PC-9 (cell line): ENCODE measurements around the gene RADIL. TPM values are rescaled to one million over a fixed set of nuclear protein-coding genes. Genes with fewer than 3 reads are reported as not detected.

Source experiments
- BruUV-seq: library from RNA; stranded (reverse); fragments of 400-500 nt; replicated peaks from 2 replicates; lab custom pipeline; 2021; lab: Mats Ljungman, UMichigan
- CTCF ChIA-PET: fragments of 300-600 bp; sonication (Branson Sonifier 250); formaldehyde crosslinking; loops from one replicate; lab custom pipeline; 2022; ENCODE audit warnings: antibody characterized with exemption; lab: Charles Lee
- POLR2A ChIA-PET: fragments of 300-600 bp; sonication (Branson Sonifier 250); formaldehyde crosslinking; loops from one replicate; lab custom pipeline; 2022; ENCODE audit warnings: antibody characterized with exemption; ENCODE audit not compliant: unreplicated experiment; lab: Charles Lee
- DNase-seq, 2 experiments: peaks; one replicate each; pipeline versions ENCODE4 v3.0.0 to v3.0.0-alpha.2; 2015 to 2022; ENCODE audit warnings: mixed read lengths in 1 of 2
- H2AFZ ChIP-seq: fragments of 200-600 bp; sonication (generic); 2 replicates; pipeline ENCODE4 v1.8.1; 2017; ENCODE audit warnings: antibody characterized with exemption
- H3F3A ChIP-seq: fragments of 200-600 bp; sonication (generic); 2 replicates; pipeline ENCODE4 v1.8.1; 2017; ENCODE audit warnings: antibody characterized with exemption, mild to moderate bottlenecking, low read depth; ENCODE audit not compliant: insufficient read depth
- H3K27ac ChIP-seq: fragments of 200-600 bp; sonication (generic); 2 replicates; pipeline ENCODE4 v1.6.1; 2016; ENCODE audit warnings: mixed run types
- H3K27me3 ChIP-seq: fragments of 200-600 bp; sonication (generic); 2 replicates; pipeline ENCODE4 v1.6.1; 2016; ENCODE audit warnings: low read depth, mixed run types; ENCODE audit not compliant: insufficient read depth
- H3K36me3 ChIP-seq: fragments of 200-600 bp; sonication (generic); 2 replicates; pipeline ENCODE4 v1.6.1; 2016; ENCODE audit warnings: low read depth, mixed run types
- H3K4me1 ChIP-seq: fragments of 200-600 bp; sonication (generic); replicated peaks from 2 replicates; pipeline ENCODE4 v1.6.1; 2016; ENCODE audit warnings: mixed run types; ENCODE audit not compliant: insufficient read depth
- H3K4me2 ChIP-seq: fragments of 200-600 bp; sonication (generic); 2 replicates; pipeline ENCODE4 v1.6.1; 2017; ENCODE audit warnings: mixed run types
- H3K4me3 ChIP-seq: fragments of 200-600 bp; sonication (generic); 2 replicates; pipeline ENCODE4 v1.6.1; 2016; ENCODE audit warnings: mixed run types
- H3K79me2 ChIP-seq: fragments of 200-600 bp; sonication (generic); 2 replicates; pipeline ENCODE4 v1.6.1; 2017; ENCODE audit warnings: low read depth, mixed run types
- H3K9me2 ChIP-seq: fragments of 200-600 bp; sonication (generic); 2 replicates; pipeline ENCODE4 v1.8.1; 2017; ENCODE audit warnings: mild to moderate bottlenecking; ENCODE audit not compliant: insufficient read depth
- H3K9me3 ChIP-seq: fragments of 200-600 bp; sonication (generic); 2 replicates; pipeline ENCODE4 v1.8.1; 2016; ENCODE audit warnings: low read depth; ENCODE audit not compliant: insufficient read depth
- H4K20me1 ChIP-seq: fragments of 200-600 bp; sonication (generic); 2 replicates; pipeline ENCODE4 v1.8.1; 2017; ENCODE audit not compliant: insufficient read depth
- CTCF ChIP-seq: fragments of 200-600 bp; sonication (generic); conservative IDR thresholded peaks from 2 replicates; pipeline ENCODE4 v1.6.1; 2017; ENCODE audit warnings: mixed run types, antibody characterized with exemption, mild to moderate bottlenecking, moderate library complexity
- EZH2 ChIP-seq: fragments of 200-600 bp; sonication (generic); IDR thresholded peaks from 2 replicates; pipeline ENCODE4 v1.8.0; 2017; ENCODE audit warnings: antibody characterized with exemption, low read depth
- intact Hi-C: fragments of 100-400 bp; cut with micrococcal nuclease; formaldehyde crosslinking; loops from one replicate; pipeline ENCODE4 v1.10.0; 2022; ENCODE audit not compliant: unreplicated experiment
- total RNA-seq: library from RNA; stranded (reverse); gene quantifications from 2 replicates; pipeline ENCODE4 v1.2.3, GENCODE V29; 2021

The RADIL gene
- total RNA-seq, 1 experiment from 2014 or later, result 0.35 TPM

GRCh38 chr7:4785371-4785770, 98.1 kb downstream of the RADIL start:
- Histone ChIP-seq H3K9me3 (no peaks in the 10 kb centered on the region), H2AFZ (no peak overlapping the region), H3K36me3 (peaks cover 7% of the 10 kb centered on the region), H3K27me3 (no peaks in the 10 kb centered on the region), H3K9me2 (no peaks in the 10 kb centered on the region), H3K27ac (no peak overlapping the region), H3K4me3 (no peak overlapping the region), H4K20me1 (peaks cover 3% of the 10 kb centered on the region), H3K79me2 (no peaks in the 10 kb centered on the region), H3F3A (no peaks in the 10 kb centered on the region), H3K4me2 (no peak overlapping the region), H3K4me1 (no peaks in the 10 kb centered on the region)
- TF ChIP-seq EZH2 (no peak), CTCF (no peak)
- POLR2A ChIA-PET, result no interaction called here
- no peak for DNase-seq
- CTCF ChIA-PET, result no interaction called here
- intact Hi-C loops, result no loop called here
- BruUV-seq, result no TSS peak

GRCh38 chr7:4784799-4785198, 98.7 kb downstream of the RADIL start:
- H3K27me3 ChIP-seq, result no peaks in the 10 kb centered on the region
- H3K36me3 ChIP-seq, result peaks cover 7% of the 10 kb centered on the region
- CTCF ChIA-PET, result no interaction called here
- H3K4me2 ChIP-seq, result no peak overlapping the region
- no peaks in the 10 kb centered on the region for H3K9me3 ChIP-seq
- POLR2A ChIA-PET, result no interaction called here
- no TSS peak for BruUV-seq
- no peaks in the 10 kb centered on the region for H3K4me1 ChIP-seq
- H3K9me2 ChIP-seq, result no peaks in the 10 kb centered on the region
- intact Hi-C loops, result no loop called here
- H2AFZ ChIP-seq, result no peak overlapping the region
- no peaks in the 10 kb centered on the region for H3K79me2 ChIP-seq
- H3F3A ChIP-seq, result no peaks in the 10 kb centered on the region
- H4K20me1 ChIP-seq, result peaks cover 9% of the 10 kb centered on the region
- TF ChIP-seq EZH2, result no peak
- no peak for TF ChIP-seq CTCF
- no peak for DNase-seq
- H3K27ac ChIP-seq, result no peak overlapping the region
- H3K4me3 ChIP-seq, result no peak overlapping the region

- Histone ChIP-seq H3K9me3 (no peaks in the 10 kb centered on the region), H3F3A (no peaks in the 10 kb centered on the region), H2AFZ (no peak overlapping the region), H3K9me2 (no peaks in the 10 kb centered on the region), H3K36me3 (peaks cover 7% of the 10 kb centered on the region), H3K27ac (no peak overlapping the region), H3K4me1 (no peaks in the 10 kb centered on the region), H3K27me3 (no peaks in the 10 kb centered on the region), H3K79me2 (no peaks in the 10 kb centered on the region), H3K4me2 (no peak overlapping the region), H4K20me1 (peaks cover 10% of the 10 kb centered on the region), H3K4me3 (no peak overlapping the region)
- no peak for DNase-seq
- CTCF ChIA-PET, result no interaction called here
- POLR2A ChIA-PET, result no interaction called here
- TF ChIP-seq CTCF, result no peak
- no peak for TF ChIP-seq EZH2
- BruUV-seq, result no TSS peak
- intact Hi-C loops, result no loop called here
These were observed 99.7 kb downstream of the RADIL start for GRCh38 chr7:4783762-4784351.
